ENCODE results near the gene PEMT. TPM values are rescaled to one million over a fixed set of nuclear protein-coding genes. Genes with fewer than 3 reads are reported as not detected.
A peak's percentile ranks its signal among the peaks of the same experiment; 100 is the strongest.

Gene PEMT
- total RNA-seq, 1 donor from 2014 or later = 690 TPM

DNA sequence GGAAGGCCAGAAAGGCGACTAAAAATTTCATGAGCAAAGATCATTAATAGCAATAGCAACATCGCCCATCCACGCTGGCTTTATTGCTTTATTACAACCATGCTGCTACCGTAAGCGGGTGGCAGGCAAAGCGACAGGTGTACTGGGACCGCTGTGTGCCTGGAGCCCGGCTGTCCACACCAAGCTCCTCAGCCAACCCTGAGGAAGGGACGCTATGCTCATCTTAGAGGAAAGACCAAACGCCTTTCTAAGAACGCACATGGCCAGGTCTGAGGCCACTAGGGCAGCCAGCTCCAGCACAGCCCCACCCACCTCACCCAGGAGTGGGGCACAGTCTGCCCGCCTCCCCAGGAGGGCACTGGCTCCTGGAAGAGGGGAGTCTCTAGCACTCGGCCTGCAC lies 28.0 kb downstream of the PEMT start:
- Histone ChIP-seq H3K36me3 (no peaks in the 10 kb centered on the region), H3K4me1 (peaks cover 13 to 32% of the 10 kb centered on the region in 2 donors), H3K9me3 (no peaks in the 10 kb centered on the region), H3K4me3 (no peak overlapping the region), H3K27me3 (no peaks in the 10 kb centered on the region), H3K27ac (no peak overlapping the region)
- intact Hi-C loops (cut with DNase I) = no loop called here
- TF ChIP-seq, protein P1, sequence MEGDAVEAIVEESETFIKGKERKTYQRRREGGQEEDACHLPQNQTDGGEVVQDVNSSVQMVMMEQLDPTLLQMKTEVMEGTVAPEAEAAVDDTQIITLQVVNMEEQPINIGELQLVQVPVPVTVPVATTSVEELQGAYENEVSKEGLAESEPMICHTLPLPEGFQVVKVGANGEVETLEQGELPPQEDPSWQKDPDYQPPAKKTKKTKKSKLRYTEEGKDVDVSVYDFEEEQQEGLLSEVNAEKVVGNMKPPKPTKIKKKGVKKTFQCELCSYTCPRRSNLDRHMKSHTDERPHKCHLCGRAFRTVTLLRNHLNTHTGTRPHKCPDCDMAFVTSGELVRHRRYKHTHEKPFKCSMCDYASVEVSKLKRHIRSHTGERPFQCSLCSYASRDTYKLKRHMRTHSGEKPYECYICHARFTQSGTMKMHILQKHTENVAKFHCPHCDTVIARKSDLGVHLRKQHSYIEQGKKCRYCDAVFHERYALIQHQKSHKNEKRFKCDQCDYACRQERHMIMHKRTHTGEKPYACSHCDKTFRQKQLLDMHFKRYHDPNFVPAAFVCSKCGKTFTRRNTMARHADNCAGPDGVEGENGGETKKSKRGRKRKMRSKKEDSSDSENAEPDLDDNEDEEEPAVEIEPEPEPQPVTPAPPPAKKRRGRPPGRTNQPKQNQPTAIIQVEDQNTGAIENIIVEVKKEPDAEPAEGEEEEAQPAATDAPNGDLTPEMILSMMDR (IDR thresholded peaks at IDR 0.05) = no peak
- DNase-seq (ENCODE audit: low spot score in 2 of 2) = no peak

DNA sequence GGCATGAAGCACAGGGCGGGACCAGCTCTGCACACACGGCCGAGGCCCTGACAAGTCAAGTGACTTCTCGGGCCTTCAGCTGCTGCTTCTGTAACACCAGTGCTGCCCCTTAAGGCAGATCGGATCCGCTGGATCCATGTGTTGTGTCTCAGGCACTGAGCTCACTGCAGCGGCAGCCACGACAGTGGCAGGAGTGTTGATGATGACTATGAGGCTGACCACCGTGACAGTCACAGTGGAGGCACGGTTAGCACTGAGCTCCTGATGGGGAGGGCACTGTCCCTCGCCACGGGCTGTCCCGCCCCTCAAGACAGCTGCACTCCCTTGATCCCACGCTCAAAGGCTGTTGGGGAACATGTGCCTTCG lies 29.4 kb downstream of the PEMT start:
- Histone ChIP-seq H3K4me1 (peaks cover 9 to 18% of the 10 kb centered on the region in 2 donors), H3K4me3 (peak overlapping the region in 1 of 2 donors; percentile 4), H3K27me3 (no peaks in the 10 kb centered on the region), H3K9me3 (no peaks in the 10 kb centered on the region), H3K36me3 (no peaks in the 10 kb centered on the region), H3K27ac (peak overlapping the region; percentile 42 to 44)
- intact Hi-C loops (cut with DNase I) = no loop called here
- TF ChIP-seq, protein P1 (IDR thresholded peaks at IDR 0.05) = no peak
- no peak for DNase-seq (ENCODE audit: low spot score in 2 of 2)

DNA sequence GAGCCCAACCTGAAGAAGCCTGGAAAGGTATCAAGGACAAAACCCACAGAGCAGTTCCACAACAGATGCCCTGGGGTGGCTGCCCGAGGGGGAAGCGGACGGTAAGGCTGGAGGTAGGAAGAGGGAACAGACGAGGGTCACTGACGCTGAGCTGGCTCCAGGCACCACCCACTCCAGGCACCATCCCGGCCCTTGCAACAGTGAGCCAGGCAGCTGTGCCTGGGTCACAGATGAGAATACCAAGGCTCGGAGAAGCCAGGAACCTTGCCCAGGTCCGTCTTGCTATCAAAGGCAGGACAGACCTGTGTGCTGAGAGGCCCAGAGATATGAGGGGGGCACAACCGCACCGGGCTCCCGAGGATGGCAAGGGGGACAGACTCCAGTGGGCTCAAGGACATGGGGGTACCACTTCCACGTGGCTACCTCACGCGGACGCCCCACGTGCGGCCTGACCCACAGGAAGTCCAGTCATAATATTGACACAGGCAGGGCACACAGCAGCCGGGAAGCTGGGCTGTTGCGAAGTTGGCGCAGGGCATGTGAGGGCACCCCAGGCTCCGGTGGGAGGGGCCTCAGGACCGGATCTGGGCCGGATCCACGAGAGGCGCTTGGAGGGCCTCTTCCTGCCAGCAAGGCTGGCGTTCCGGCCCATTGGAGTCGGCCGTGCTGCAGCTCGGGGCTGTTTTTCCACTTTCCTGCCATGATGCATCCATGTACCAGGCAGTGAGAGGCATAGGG lies 29.9 kb downstream of the PEMT start:
- Histone ChIP-seq H3K27me3 (no peaks in the 10 kb centered on the region), H3K4me1 (peaks cover 3 to 13% of the 10 kb centered on the region in 2 donors), H3K4me3 (peak overlapping the region in 1 of 2 donors; percentile 4), H3K27ac (peak overlapping the region; percentile 44 to 52), H3K36me3 (no peaks in the 10 kb centered on the region), H3K9me3 (no peaks in the 10 kb centered on the region)
- DNase-seq (ENCODE audit: low spot score in 2 of 2) = peak; percentile 23 to 84
- TF ChIP-seq, protein P1 (IDR thresholded peaks at IDR 0.05) = no peak
- intact Hi-C loops (cut with DNase I) = no loop called here

DNA sequence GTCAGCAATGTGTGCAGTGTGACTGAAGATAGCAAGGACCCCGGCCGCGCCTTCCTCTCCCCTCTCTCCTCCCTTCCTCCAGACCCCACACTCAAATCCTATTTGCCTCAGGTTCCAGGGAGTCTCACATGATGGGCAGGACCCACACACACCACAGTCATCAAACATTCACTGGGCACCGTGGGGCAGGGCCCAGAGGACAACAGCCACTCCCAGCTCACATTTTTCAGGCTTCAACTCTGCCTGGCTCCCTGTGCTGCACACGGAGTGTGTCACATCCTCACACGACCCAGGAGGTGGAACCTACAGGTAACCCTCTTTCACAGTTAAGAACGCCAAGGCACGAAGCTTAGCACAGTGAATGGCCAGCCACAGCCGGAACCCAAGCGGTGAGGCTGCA lies 30.5 kb downstream of the PEMT start:
- Histone ChIP-seq H3K27me3 (no peaks in the 10 kb centered on the region), H3K27ac (peak overlapping the region; percentile 39 to 52), H3K36me3 (no peaks in the 10 kb centered on the region), H3K4me3 (no peak overlapping the region), H3K9me3 (no peaks in the 10 kb centered on the region), H3K4me1 (peaks cover 0 to 7% of the 10 kb centered on the region in 2 donors)
- DNase-seq (ENCODE audit: low spot score in 2 of 2) = no peak
- TF ChIP-seq, protein P1 (IDR thresholded peaks at IDR 0.05) = no peak
- intact Hi-C loops (cut with DNase I) = no loop called here

DNA sequence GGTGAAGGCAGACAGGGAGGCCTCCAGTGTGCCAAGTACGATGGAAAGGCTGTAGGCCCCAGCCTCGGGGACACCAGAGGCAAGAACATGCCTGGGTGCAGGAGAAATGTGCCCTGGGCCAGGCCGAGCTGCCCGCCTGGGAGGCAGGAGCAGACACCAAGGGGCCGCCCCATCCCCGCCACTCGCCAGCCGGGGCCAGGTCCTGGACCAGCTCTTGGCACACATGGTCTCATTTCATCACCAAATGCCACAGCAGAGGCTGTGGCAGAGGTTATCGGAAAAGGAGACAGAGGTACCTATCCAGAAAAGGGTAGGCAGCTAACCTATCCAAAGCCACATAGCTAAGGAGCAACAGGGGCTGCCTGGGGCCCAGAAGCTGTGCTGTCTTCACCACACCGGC lies 31.3 kb downstream of the PEMT start:
- H3K27ac ChIP-seq = no peak overlapping the region
- H3K4me3 ChIP-seq = no peak overlapping the region
- no peaks in the 10 kb centered on the region for H3K9me3 ChIP-seq
- no peak for DNase-seq (ENCODE audit: low spot score in 2 of 2)
- no peaks in the 10 kb centered on the region for H3K27me3 ChIP-seq
- intact Hi-C loops (cut with DNase I) = no loop called here
- TF ChIP-seq, protein P1 (IDR thresholded peaks at IDR 0.05) = no peak
- peaks cover 0 to under 1% of the 10 kb centered on the region in 2 donors for H3K4me1 ChIP-seq
- H3K36me3 ChIP-seq = no peaks in the 10 kb centered on the region
